Activated CD8-positive, alpha-beta T cell treated with anti-CD3 and anti-CD28 coated beads, Interleukin-2, amount 10 ng/mL, durations not matched to agents 7 days and 5 days (primary cell): ENCODE data around the gene MRGPRF. TPM values are rescaled to one million over a fixed set of nuclear protein-coding genes. Genes with fewer than 3 reads are reported as not detected.
A peak's percentile ranks its signal among the peaks of the same experiment; 100 is the strongest.
"Not testable (repeated sequence)": the region's sequence is repeated elsewhere in the genome, so short reads cannot be mapped to it uniquely, and the experiment has no call there.

Experiments
- ATAC-seq: fragments of 150-1000 bp; cut with Tn5 transposase; one replicate; pipeline ENCODE4 v1.10.0; 2021; ENCODE audit warnings: moderate library complexity
- CTCF ChIA-PET: fragments of 350-600 bp; sonication (Branson Sonifier 250); formaldehyde crosslinking; loops from one replicate; lab custom pipeline; 2021; ENCODE audit warnings: antibody characterized with exemption; lab: Charles Lee
- POLR2A ChIA-PET: fragments of 350-600 bp; sonication (Branson Sonifier 250); formaldehyde crosslinking; loops from one replicate; lab custom pipeline; 2021; ENCODE audit warnings: antibody characterized with exemption; lab: Charles Lee
- DNase-seq: peaks from one replicate; pipeline ENCODE4 v3.0.0-alpha.2; 2020
- H3K27ac Mint-ChIP-seq: one replicate; pipeline ENCODE4 v1.8.0; 2021; ENCODE audit warnings: mild to moderate bottlenecking, mixed read lengths
- H3K27me3 Mint-ChIP-seq: one replicate; pipeline ENCODE4 v1.8.0; 2021; ENCODE audit warnings: low read depth, mixed read lengths
- H3K36me3 Mint-ChIP-seq: one replicate; pipeline ENCODE4 v1.8.0; 2021; ENCODE audit warnings: low read depth, mixed read lengths
- H3K4me1 Mint-ChIP-seq: one replicate; pipeline ENCODE4 v1.8.0; 2021; ENCODE audit warnings: low read depth, mixed read lengths
- H3K4me3 Mint-ChIP-seq: one replicate; pipeline ENCODE4 v1.8.0; 2021; ENCODE audit warnings: mild to moderate bottlenecking, mixed read lengths
- H3K9me3 Mint-ChIP-seq: one replicate; pipeline ENCODE4 v1.8.0; 2022; ENCODE audit warnings: mixed read lengths; ENCODE audit not compliant: insufficient read depth
- total RNA-seq, 2 experiments: library from RNA; stranded (reverse); gene quantifications; one replicate each; pipeline ENCODE4 v1.2.3, GENCODE V29; 2021

MRGPRF gene
- total RNA-seq, 2 experiments from 2014 or later = not detected

- ATAC-seq = no peak
- no peak overlapping the region for H3K27ac Mint-ChIP-seq
Measured at GRCh38 chr11:68982134-68982533, 30.9 kb downstream of the MRGPRF start.

GRCh38 chr11:68980776-68981065 lies 32.3 kb downstream of the MRGPRF start, which contains the start of gene MRGPRD:
Gene MRGPRD, minus strand, starts transcription at chr11:68980986. Its CDS starts 0 bp downstream, at chr11:68980986.
- Mint-ChIP-seq H3K36me3 (no peaks in the 10 kb centered on the region), H3K4me3 (no peak within 1 kb of the TSS), H3K27me3 (peaks cover 9% of the 10 kb centered on the region), H3K4me1 (no peaks in the 10 kb centered on the region), H3K9me3 (no peaks in the 10 kb centered on the region), H3K27ac (no peak within 1 kb of the TSS)
- CTCF ChIA-PET = no interaction called here
- POLR2A ChIA-PET = no interaction called here
- DNase-seq (no peak), ATAC-seq (no peak)

More at GRCh38 chr11:68982134-68982533, 30.9 kb downstream of the MRGPRF start:
- POLR2A ChIA-PET = no interaction called here
- peaks cover 8% of the 10 kb centered on the region for H3K9me3 Mint-ChIP-seq
- H3K27me3 Mint-ChIP-seq = peaks cover 15% of the 10 kb centered on the region
- no peaks in the 10 kb centered on the region for H3K36me3 Mint-ChIP-seq
- no peaks in the 10 kb centered on the region for H3K4me1 Mint-ChIP-seq
- no peak overlapping the region for H3K4me3 Mint-ChIP-seq
- no peak for DNase-seq
- CTCF ChIA-PET = no interaction called here

GRCh38 chr11:68979931-68980775 lies 32.9 kb downstream of the MRGPRF start:
- Mint-ChIP-seq H3K9me3 (no peaks in the 10 kb centered on the region), H3K4me1 (no peaks in the 10 kb centered on the region), H3K4me3 (no peak overlapping the region), H3K27me3 (peaks cover 9% of the 10 kb centered on the region), H3K36me3 (no peaks in the 10 kb centered on the region), H3K27ac (no peak overlapping the region)
- DNase-seq = no peak
- ChIA-PET POLR2A (no interaction called here), CTCF (interaction anchor here (0.6 kb wide), 1 partner anchor 420 kb away, joined by 3 read pairs; no protein-coding TSS in a partner anchor)
- ATAC-seq = no peak

GRCh38 chr11:68978931-68979594 lies 34.0 kb downstream of the MRGPRF start:
- ChIA-PET CTCF (no interaction called here), POLR2A (no interaction called here)
- Mint-ChIP-seq H3K27ac (no peak overlapping the region), H3K27me3 (peaks cover 7% of the 10 kb centered on the region), H3K9me3 (no peaks in the 10 kb centered on the region), H3K4me3 (no peak overlapping the region), H3K4me1 (no peaks in the 10 kb centered on the region), H3K36me3 (no peaks in the 10 kb centered on the region)
- ATAC-seq (no peak), DNase-seq (no peak)

GRCh38 chr11:68978626-68978930 lies 34.5 kb downstream of the MRGPRF start:
- Mint-ChIP-seq H3K27ac (no peak overlapping the region), H3K4me1 (no peaks in the 10 kb centered on the region), H3K36me3 (no peaks in the 10 kb centered on the region), H3K9me3 (no peaks in the 10 kb centered on the region), H3K27me3 (peaks cover 7% of the 10 kb centered on the region), H3K4me3 (no peak overlapping the region)
- ChIA-PET CTCF (no interaction called here), POLR2A (no interaction called here)
- ATAC-seq (no peak), DNase-seq (no peak)

DNA sequence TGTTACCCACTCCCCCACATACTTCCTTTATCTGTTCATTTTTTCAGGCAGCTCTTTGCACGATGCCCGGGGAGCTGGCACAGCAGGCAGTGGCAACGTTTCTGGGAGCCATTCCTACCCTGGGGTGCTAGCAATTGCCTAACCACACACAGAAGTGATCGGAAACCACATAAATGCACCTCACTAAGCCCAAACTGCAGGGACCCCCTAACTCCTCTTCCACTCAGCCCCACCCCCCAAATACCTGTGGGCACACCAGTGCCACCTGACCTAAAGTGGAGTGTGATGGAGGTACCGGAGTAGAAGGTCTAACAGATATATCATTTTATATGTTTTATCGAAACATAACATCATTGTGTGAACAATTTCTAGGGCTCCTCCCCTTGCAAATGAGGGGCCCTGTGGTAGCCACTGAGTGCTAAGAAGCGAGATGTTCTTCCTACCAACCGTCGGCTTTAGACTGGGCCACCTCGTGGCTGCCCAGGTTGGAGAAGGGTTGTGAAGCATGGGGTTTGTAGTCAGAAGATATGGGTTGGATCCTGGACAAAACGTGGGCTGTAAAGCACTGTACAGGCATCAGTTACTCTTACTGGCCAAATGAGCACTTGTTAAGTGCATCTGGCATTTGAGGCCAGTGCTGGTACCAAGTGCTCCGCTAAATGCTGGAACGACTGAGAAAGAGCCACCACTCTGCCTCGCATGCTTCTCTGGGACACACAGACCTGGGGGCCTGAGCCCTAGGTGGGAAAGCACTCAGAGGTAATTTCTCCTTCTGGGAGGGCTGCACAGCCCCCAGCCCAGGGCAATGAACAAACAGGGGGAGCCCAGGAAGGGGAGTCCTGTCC lies 35.0 kb downstream of the MRGPRF start:
- Mint-ChIP-seq H3K27ac (no peak overlapping the region), H3K36me3 (no peaks in the 10 kb centered on the region), H3K27me3 (peaks cover 7% of the 10 kb centered on the region), H3K4me1 (no peaks in the 10 kb centered on the region), H3K9me3 (no peaks in the 10 kb centered on the region), H3K4me3 (no peak overlapping the region)
- CTCF ChIA-PET = no interaction called here
- DNase-seq (no peak), ATAC-seq (no peak)
- POLR2A ChIA-PET = no interaction called here

DNA sequence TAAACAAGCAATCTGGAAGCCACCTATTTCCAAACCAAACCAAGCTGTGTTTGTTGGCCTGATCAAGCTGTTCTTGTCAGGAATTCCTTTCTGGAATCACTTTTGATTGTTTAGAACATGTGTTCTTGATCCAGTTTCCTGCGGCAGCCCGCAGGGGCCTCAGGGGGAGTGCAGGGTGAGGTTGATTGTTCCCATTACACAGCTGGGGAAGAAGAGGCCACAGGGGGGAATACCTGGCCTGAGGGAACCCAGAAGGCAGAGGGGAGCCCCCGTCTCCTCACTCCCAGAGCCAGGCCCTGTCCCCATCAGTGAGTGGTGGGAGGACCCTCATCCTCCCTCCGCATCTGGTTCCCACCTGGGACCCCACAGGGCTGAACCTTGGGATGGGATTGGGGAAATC lies 36.5 kb downstream of the MRGPRF start:
- H3K27me3 Mint-ChIP-seq = peaks cover 7% of the 10 kb centered on the region
- no peaks in the 10 kb centered on the region for H3K36me3 Mint-ChIP-seq
- H3K4me1 Mint-ChIP-seq = no peaks in the 10 kb centered on the region
- DNase-seq (no peak), ATAC-seq (no peak)
- POLR2A ChIA-PET = no interaction called here
- CTCF ChIA-PET = no interaction called here
- H3K9me3 Mint-ChIP-seq = no peaks in the 10 kb centered on the region
- no peak overlapping the region for H3K27ac Mint-ChIP-seq
- H3K4me3 Mint-ChIP-seq = no peak overlapping the region

GRCh38 chr11:68976095-68976494 lies 37.0 kb downstream of the MRGPRF start:
- peaks cover 7% of the 10 kb centered on the region for H3K27me3 Mint-ChIP-seq

GRCh38 chr11:68974421-68975194 lies 38.4 kb downstream of the MRGPRF start:
- Mint-ChIP-seq H3K4me3 (no peak overlapping the region), H3K9me3 (no peaks in the 10 kb centered on the region), H3K4me1 (no peaks in the 10 kb centered on the region), H3K36me3 (no peaks in the 10 kb centered on the region), H3K27me3 (peaks cover 7% of the 10 kb centered on the region), H3K27ac (no peak overlapping the region)
- DNase-seq = peak; percentile 31
- ChIA-PET POLR2A (no interaction called here), CTCF (no interaction called here)
- peak; percentile 83 for ATAC-seq

More at GRCh38 chr11:68976095-68976494, 37.0 kb downstream of the MRGPRF start:
- ChIA-PET CTCF (no interaction called here), POLR2A (no interaction called here)
- Mint-ChIP-seq H3K4me3 (no peak overlapping the region), H3K36me3 (no peaks in the 10 kb centered on the region), H3K4me1 (no peaks in the 10 kb centered on the region), H3K9me3 (no peaks in the 10 kb centered on the region), H3K27ac (no peak overlapping the region)
- DNase-seq (no peak), ATAC-seq (no peak)

DNA sequence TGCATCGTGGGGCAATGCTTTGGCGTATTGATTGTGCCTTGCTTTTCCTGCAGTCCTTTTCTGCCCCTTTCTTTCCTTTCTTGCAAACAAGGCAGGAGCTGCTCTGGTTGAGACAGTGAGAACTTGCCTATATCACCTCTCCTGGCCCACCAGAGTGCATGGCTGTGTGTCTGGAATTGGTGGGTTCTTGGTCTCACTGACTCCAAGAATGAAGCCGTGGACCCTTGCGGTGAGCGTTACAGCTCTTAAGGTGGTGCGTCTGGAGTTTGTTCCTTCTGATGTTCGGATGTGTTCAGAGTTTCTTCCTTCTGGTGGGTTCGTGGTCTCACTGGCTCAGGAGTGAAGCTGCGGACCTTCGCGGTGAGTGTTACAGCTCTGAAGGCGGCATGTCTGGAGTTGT lies 39.3 kb downstream of the MRGPRF start:
- H3K36me3 Mint-ChIP-seq, H3K27ac Mint-ChIP-seq, H3K27me3 Mint-ChIP-seq, H3K4me1 Mint-ChIP-seq, POLR2A ChIA-PET, ATAC-seq, H3K9me3 Mint-ChIP-seq, DNase-seq, H3K4me3 Mint-ChIP-seq, CTCF ChIA-PET: not testable (repeated sequence)

- POLR2A ChIA-PET = no interaction called here
- CTCF ChIA-PET = no interaction called here
- H3K27me3 Mint-ChIP-seq = peaks cover 7% of the 10 kb centered on the region
- no peaks in the 10 kb centered on the region for H3K9me3 Mint-ChIP-seq
- DNase-seq = no peak
- no peaks in the 10 kb centered on the region for H3K4me1 Mint-ChIP-seq
- H3K4me3 Mint-ChIP-seq = no peak overlapping the region
- H3K27ac Mint-ChIP-seq = no peak overlapping the region
- ATAC-seq = no peak
- no peaks in the 10 kb centered on the region for H3K36me3 Mint-ChIP-seq
Measured at GRCh38 chr11:68973219-68973618, 39.8 kb downstream of the MRGPRF start.
